Astrocyte of the cerebellum (primary cell): ENCODE results near the gene NIPAL4.
"Not testable (repeated sequence)": the region's sequence is repeated elsewhere in the genome, so short reads cannot be mapped to it uniquely, and the experiment has no call there.

Experiments
- DNase-seq: peaks from one replicate; pipeline ENCODE4 v3.0.0-alpha.2; 2011; ENCODE audit warnings: low read depth
- H3K4me3 ChIP-seq: 2 replicates; pipeline ENCODE4 v1.5.1; 2011; ENCODE audit warnings: mild to moderate bottlenecking, low read depth, low read length, moderate library complexity
- CTCF ChIP-seq: IDR thresholded peaks from 2 replicates; pipeline ENCODE4 v1.5.1; 2012; ENCODE audit warnings: low read length, low read depth, moderate library complexity, mild to moderate bottlenecking; ENCODE audit errors: missing control alignments
- in situ Hi-C: cut with HindIII; loops from 2 replicates; pipeline ENCODE4 v1.10.0; 2017; ENCODE audit warnings: low sequenced_read_pairs

NIPAL4 gene

GRCh38 chr5:157481666-157482065, 21.7 kb downstream of the NIPAL4 start:
- in situ Hi-C loops, result no loop called here
- no peak for DNase-seq
- no peak overlapping the region for H3K4me3 ChIP-seq
- TF ChIP-seq CTCF, result no peak

- H3K4me3 ChIP-seq, in situ Hi-C loops: not testable (repeated sequence)
These were observed 22.7 kb downstream of the NIPAL4 start for GRCh38 chr5:157482702-157483101.

DNA sequence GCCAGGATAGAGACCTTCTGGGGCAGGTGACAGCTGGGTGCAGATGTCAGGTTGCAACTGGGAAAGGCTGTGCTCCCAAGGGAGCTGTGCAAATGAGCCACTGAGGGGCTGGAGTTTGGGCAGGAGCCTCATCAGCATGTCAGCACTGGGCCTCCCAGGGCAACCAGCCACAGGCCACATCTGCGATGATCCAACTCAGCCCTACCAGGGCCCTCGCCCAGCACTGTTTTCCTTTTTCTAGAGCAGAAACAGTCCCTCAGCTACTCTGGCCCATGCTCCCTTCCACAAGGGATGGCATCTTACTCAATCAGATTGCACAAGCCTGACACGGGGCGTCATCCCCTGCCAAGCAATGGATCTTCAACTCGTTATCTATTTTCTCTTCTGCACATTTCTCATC, 24.8 kb downstream of the NIPAL4 start:
- no peak overlapping the region for H3K4me3 ChIP-seq
- in situ Hi-C loops, result no loop called here
- no peak for DNase-seq
- no peak for TF ChIP-seq CTCF

More at GRCh38 chr5:157482702-157483101, 22.7 kb downstream of the NIPAL4 start:
- DNase-seq, result not testable (repeated sequence)

DNA sequence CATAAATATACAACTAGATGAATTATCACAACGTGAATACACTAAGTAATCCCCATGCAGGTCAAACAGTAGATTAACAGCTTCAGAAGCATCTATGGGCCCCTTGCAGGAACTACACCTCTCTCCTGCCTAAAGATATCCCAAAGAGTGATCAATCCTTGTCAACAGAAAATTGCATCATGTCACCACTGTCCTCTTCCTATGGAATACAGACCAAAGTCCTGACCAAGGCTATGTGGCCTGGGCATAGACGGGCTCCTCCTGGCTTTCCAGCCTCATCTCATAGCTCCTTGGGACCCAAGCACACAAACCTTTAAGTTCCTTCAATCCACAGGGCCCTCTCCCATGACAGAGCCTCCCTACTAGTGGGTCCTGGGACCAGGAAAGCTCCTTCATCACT, 25.3 kb downstream of the NIPAL4 start:
- H3K4me3 ChIP-seq, result no peak overlapping the region
- in situ Hi-C loops, result no loop called here
- TF ChIP-seq CTCF, result no peak
- DNase-seq, result no peak

DNA sequence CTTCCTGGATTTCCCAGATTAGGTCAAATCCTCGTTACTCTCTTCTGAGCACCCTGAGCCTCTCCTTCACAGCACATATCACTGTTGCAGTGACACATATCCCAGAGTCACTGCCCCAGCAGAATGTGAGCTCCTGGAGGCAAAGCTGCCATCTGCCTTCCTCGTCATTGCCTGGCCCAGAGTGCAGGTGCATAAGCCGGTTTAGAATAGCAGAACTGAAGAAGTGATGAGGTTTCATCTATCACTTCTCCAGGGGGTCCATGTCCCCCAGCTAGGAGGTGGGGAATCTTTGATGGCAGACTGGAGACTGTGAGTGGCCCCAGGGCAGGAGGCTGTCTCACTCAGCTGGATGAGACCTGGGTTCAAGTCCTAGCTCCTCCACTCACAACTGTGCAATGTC, 25.8 kb downstream of the NIPAL4 start:
- no peak overlapping the region for H3K4me3 ChIP-seq
- DNase-seq, result no peak
- in situ Hi-C loops, result no loop called here
- TF ChIP-seq CTCF, result no peak

DNA sequence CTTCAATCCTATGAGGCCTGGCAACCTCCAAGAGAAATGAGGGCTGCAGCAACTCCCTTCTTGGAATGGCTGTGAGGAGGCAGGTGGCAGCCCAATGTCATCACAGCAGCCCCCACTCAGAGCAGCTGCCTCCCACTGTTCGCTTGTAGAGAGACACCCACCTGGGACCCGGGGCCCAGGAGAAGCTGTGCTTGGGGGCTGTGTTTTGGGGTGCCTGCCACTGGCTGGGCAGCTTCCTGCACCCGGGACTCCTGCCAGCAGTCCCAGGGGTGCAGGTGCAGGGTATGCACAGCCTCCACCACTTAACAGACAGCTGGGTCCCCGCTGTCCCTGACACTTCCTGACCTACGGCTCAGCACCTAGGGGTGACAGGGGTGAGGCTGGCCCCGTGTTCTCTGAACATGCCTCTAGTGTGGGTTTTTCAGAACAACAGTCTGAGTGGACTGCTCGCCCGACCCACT, 26.2 kb downstream of the NIPAL4 start:
- no peak for TF ChIP-seq CTCF
- in situ Hi-C loops, result no loop called here
- no peak overlapping the region for H3K4me3 ChIP-seq
- no peak for DNase-seq

DNA sequence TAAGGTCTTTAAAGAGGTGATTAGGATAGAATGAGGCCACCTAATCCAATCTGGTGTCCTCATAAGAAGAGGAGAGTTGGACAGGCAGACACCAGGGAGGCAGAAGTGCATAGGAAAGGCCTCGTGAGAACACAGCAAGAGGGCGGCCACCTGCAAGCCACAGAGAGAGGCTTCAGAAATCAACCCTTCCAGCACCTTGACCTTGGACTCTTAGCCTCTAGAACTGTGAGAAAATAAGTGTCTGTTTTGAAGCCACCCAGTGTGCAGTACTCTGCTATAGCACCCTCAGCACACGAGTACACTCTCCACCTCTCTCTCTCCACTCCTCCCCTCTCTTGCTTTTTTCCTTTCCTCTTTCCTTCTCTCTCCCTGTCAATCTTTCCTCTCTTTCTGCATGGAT, 26.8 kb downstream of the NIPAL4 start:
- no peak overlapping the region for H3K4me3 ChIP-seq
- in situ Hi-C loops, result no loop called here
- DNase-seq, result no peak
- no peak for TF ChIP-seq CTCF
